ENCODE data around the gene CCL8.

Gene CCL8

GRCh38 chr17:34319039-34319483 is at the start of gene CCL8:
TSS of gene CCL8 (plus strand) at chr17:34319435. CDS start at chr17:34319502, 67 bp downstream.
- no peak for DNase-seq

- no peak for DNase-seq
These were observed 49.3 kb upstream of the CCL8 start, which contains the start of gene CCL7 for GRCh38 chr17:34269969-34270368. TSS of gene CCL7 (plus strand) at chr17:34270221. CDS start at chr17:34270291, 70 bp downstream.

GRCh38 chr17:34275881-34276280 is 43.4 kb upstream of the CCL8 start:
- DNase-seq, result no peak

DNA sequence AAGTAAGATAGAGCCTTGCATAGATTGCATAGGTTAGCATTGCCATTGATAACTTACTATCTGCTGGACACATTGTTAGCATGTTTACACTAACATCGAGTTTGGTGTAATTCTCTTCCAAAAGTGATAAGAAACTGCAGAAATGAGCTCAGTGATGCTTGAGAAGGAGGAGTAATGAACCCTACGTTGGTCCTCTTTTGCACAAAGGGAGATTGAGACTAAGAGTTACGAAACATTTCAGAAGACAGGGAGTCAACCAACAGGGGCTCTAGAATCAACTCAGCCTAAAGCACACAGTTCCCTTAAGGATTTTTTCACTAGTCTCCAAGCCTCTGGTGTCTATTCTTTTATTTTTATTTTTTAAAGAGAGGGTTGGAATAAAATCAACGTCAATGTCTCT is 42.4 kb upstream of the CCL8 start:
- DNase-seq, result no peak

GRCh38 chr17:34283571-34283970 is 35.7 kb upstream of the CCL8 start:
- DNase-seq, result no peak

DNA sequence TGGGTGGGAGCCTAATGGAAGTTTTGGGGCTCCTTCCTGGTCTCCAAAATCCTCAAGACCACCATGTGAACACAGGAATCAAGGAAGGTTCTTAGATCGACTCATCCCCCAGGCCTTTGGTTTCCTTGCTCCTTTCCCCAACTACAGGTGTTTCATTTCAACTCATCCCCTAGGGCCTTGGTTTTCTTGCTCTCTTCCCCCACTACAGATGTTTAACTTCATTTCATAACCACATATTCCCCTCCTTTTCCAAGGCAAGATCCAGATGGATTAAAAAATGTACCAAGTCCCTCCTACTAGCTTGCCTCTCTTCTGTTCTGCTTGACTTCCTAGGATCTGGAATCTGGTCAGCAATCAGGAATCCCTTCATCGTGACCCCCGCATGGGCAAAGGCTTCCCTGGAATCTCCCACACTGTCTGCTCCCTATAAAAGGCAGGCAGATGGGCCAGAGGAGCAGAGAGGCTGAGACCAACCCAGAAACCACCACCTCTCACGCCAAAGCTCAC is 33.9 kb upstream of the CCL8 start, which contains the start of gene CCL11:
TSS of gene CCL11 (plus strand) at position 457 of the 507 bp plus-strand sequence. CDS start 67 bp downstream, outside the sequence.
- DNase-seq, result no peak

DNA sequence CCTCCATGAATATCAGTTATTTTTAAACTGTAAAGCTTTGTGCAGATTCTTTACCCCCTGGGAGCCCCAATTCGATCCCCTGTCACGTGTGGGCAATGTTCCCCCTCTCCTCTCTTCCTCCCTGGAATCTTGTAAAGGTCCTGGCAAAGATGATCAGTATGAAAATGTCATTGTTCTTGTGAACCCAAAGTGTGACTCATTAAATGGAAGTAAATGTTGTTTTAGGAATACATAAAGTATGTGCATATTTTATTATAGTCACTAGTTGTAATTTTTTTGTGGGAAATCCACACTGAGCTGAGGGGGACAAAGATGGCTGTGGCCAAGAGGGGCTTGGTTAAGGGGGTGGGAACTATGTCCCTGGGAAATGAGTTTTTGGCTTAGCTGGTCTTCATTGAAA is 31.4 kb upstream of the CCL8 start:
- no peak for DNase-seq

DNA sequence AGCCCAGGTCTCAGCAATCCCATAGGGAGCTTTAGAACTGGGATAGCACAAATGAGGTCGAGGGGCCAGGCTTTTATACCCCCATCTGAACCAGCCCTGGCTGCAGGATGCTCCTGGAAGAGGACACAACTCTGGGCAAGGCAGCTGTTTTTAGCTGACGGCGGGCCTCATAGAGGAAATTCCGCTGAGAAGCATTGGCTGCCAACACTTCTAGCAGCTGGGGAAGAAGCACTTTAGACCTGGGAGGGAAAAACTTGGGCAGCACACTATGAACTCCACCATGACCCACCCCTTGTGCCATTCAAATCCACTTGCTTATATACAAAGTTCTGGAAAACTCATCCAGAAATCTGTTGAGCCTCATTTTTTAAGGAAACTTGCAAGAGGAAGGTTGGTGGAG is 28.6 kb upstream of the CCL8 start:
- DNase-seq, result no peak

DNA sequence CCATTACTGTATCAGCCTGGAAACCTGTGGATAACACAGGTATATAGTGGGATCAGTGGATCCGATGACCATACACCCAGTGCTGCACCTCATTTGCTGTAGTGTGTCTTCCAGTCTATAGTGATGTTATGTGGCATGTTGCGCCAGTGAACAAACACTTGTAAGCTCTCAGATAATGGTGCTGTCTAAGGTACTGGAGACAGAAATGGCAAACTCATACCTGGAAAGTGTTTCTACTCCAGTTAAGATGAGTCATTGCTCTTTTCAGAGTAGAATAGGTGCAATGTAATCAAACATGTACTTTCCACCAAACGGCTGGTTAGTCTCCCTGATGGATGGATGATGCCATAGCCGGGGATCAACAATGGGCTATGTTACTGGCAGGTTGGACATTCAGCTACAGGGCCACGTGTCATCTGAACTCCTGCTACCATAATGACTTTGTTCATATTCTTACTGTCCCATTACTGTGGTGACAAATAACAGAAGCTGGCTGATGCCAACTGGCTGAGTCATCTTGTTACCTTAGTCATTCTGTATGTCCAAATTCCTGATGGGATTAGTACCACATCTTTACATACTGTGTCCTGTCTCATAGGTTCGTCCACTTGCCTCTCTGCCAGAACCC is 27.4 kb upstream of the CCL8 start:
- no peak for DNase-seq

GRCh38 chr17:34299027-34299426 is 20.2 kb upstream of the CCL8 start:
- no peak for DNase-seq

- no peak for DNase-seq
These were observed 19.2 kb upstream of the CCL8 start for GRCh38 chr17:34299956-34300577.

DNA sequence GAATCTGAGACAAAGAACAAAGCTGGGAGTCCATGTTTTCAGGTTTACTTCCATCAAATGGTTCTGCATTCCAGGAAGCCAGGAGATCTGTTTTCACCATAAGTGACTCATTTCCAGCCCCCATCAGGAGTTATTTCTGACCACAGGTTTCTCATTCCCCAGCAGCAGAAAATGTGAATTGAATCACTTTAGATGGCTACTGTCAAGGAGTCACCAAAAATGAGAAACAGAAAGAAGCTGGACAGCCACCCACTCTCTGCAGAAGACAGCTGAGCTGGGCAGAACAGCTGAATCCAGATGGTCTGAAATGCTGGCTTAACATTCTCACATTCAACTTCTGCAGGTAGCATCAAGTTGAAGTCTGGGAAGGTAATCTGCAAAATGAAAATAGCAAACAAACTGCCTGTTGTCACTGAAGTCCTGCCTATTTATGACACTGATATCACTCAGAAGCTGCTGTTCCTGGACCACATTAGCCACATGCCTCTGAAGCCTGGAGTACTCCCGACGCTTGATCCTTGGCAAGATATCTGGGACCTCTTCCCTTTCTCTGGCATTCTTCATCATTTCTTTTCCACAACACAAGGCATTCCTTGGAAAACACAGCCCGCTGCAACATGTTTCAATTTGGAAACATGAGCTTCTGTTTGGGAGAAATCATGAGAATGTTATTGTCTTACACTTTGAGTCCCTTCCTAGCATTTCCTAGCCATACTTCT is 18.4 kb upstream of the CCL8 start:
- no peak for DNase-seq

- DNase-seq, result no peak
These were observed 17.2 kb upstream of the CCL8 start for GRCh38 chr17:34301986-34302385.

- DNase-seq, result no peak
These were observed 16.6 kb upstream of the CCL8 start for GRCh38 chr17:34302636-34303035.

DNA sequence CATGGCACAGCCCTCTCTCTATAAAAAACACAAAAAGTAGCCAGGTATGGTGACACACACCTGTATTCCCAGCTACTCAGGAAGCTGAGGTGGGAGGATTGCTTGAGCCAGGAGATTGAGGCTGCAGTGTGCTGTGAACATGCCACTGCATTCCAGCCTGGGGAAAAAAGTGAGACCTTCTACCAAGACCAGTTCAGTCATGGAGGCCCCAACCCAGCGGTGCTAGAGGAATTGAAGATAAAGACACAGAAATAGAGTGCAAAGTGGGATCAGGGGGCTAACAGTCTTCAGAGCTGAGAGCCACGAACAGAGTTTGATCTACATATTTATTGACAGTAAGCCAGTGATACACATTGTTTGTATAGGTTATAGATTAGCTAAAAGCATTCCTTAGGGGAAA is 15.6 kb upstream of the CCL8 start:
- no peak for DNase-seq

- no peak for DNase-seq
These were observed 14.2 kb upstream of the CCL8 start for GRCh38 chr17:34305061-34305460.

- no peak for DNase-seq
These were observed 13.6 kb upstream of the CCL8 start for GRCh38 chr17:34305606-34306005.

DNA sequence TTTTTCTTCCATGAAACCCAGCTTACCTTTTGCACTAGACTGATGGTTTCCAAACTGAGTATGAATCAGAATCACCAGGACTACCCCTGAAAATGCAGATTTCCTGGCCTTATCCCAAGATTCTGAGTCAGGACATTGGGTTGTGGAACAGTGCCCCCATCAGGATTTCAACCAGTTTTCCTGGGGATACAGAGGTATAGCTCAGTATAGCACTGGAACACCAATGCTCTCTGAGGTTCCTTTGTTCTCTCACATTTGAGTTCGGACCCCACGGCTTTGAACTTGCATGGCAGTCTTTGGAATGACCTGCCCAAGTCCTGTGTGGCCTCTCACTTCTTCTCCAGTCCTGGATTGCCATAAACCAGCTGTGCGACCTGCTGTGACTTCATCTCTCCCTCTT is 12.8 kb upstream of the CCL8 start:
- no peak for DNase-seq

- no peak for DNase-seq
These were observed 12.1 kb upstream of the CCL8 start for GRCh38 chr17:34307110-34307509.

DNA sequence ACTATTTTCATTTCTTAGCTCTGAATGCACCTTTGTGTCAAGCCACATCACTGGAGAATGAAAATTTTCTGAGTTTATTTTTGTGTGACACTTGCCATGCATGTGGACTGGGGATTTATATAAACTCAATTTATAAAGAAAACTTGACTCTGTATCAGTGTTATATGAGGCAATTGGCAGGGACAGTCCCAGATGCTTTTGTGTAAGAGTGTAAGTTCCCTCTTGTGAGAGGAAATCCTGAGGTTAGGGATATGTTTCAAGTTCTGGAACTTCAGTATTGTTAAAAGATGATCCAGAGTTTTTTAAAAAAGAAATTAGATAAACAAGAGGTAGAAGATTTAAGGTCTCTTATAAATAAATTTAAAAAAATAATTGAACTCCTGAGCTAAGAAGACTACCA is 10.9 kb upstream of the CCL8 start:
- DNase-seq, result no peak

DNA sequence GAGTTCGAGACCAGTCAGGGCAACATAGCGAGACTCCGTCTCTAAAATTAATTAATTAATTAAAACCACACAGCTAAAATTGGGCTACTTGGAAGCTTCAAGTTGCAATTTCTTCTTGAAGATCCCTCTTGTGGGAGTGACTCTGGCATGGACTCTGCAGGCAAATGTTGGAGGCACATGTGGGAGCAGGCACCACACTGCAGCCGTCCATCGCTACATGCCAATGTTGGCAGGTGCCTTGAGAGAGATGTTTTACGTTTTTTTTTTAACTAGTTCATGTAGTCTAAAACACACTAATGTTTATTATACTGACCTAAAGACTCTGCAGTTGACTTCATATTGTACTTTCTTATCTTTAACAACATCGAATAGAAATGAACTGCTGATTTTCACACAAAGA is 7.9 kb upstream of the CCL8 start:
- DNase-seq, result no peak

- no peak for DNase-seq
These were observed 7.2 kb upstream of the CCL8 start for GRCh38 chr17:34312080-34312479.

- no peak for DNase-seq
These were observed 6.1 kb upstream of the CCL8 start for GRCh38 chr17:34313164-34313563.

GRCh38 chr17:34314279-34314678 is 5.0 kb upstream of the CCL8 start:
- DNase-seq, result no peak

Measured in stimulated activated CD4-positive, alpha-beta T cell treated with anti-CD3 and anti-CD28 coated beads, Interleukin-15, amount 100 ng/mL, for 24 hours (primary cell).